Hematopoietic multipotent progenitor cell (in vitro differentiated cells): ENCODE data around the gene FANCM. TPM values are rescaled to one million over a fixed set of nuclear protein-coding genes. Genes with fewer than 3 reads are reported as not detected.

Source experiments
- DNase-seq, 3 donors: peaks; one replicate each; pipeline ENCODE4 v3.0.0-alpha.2; 2011 to 2015; ENCODE audit warnings: low read depth in 2 of 3, low spot score in 2 of 3
- total RNA-seq: library from RNA; depleted of rRNA; stranded (reverse); fragments of >200 nt; gene quantifications from one replicate; pipeline ENCODE4 v1.2.3, GENCODE V29; 2012

FANCM gene
- total RNA-seq = 8.6 TPM

- DNase-seq = peak; percentile 76 to 98 (median 95)
These were observed at the start of gene FANCM for GRCh38 chr14:45135659-45136395. Gene FANCM (plus strand): TSS chr14:45135930. CDS start chr14:45136032, 102 bp downstream.

- no peak for DNase-seq
These were observed 45.9 kb upstream of the FANCM start for GRCh38 chr14:45089813-45090212.

GRCh38 chr14:45091710-45092109 is 44.0 kb upstream of the FANCM start:
- DNase-seq = no peak

GRCh38 chr14:45094275-45094674 is 41.5 kb upstream of the FANCM start:
- DNase-seq = no peak

GRCh38 chr14:45095143-45095542 is 40.6 kb upstream of the FANCM start:
- DNase-seq = no peak

GRCh38 chr14:45096218-45096617 is 39.5 kb upstream of the FANCM start:
- DNase-seq = no peak

- DNase-seq = no peak
These were observed 31.9 kb upstream of the FANCM start for GRCh38 chr14:45103806-45104205.

- no peak for DNase-seq
These were observed 31.2 kb upstream of the FANCM start for GRCh38 chr14:45104561-45104960.

- peak in 1 of 3 donors; percentile 16 for DNase-seq
These were observed 22.6 kb upstream of the FANCM start for GRCh38 chr14:45112896-45113781.

GRCh38 chr14:45114327-45114726 is 21.4 kb upstream of the FANCM start:
- DNase-seq = no peak

- DNase-seq = no peak
These were observed 17.1 kb upstream of the FANCM start for GRCh38 chr14:45118594-45118993.

- no peak for DNase-seq
These were observed 15.6 kb upstream of the FANCM start for GRCh38 chr14:45120096-45120495.

GRCh38 chr14:45123271-45123670 is 12.5 kb upstream of the FANCM start:
- DNase-seq = no peak

- DNase-seq = no peak
These were observed 10.0 kb upstream of the FANCM start for GRCh38 chr14:45125754-45126153.

GRCh38 chr14:45128963-45129629 is 6.6 kb upstream of the FANCM start:
- DNase-seq = no peak

GRCh38 chr14:45133683-45134050 is 2.1 kb upstream of the FANCM start:
- peak in 1 of 3 donors; percentile 2 for DNase-seq

- peak; percentile 84 to 99 (median 99) for DNase-seq
These were observed 1.4 kb upstream of the FANCM start, which contains the start of gene FKBP3 for GRCh38 chr14:45134051-45134958. Gene FKBP3 (minus strand): TSS chr14:45134481. CDS start chr14:45134456, 25 bp downstream.

- DNase-seq = peak in 1 of 3 donors; percentile 17
These were observed 574 bp upstream of the FANCM start for GRCh38 chr14:45135156-45135555.

- no peak for DNase-seq
These were observed 669 bp downstream of the FANCM start for GRCh38 chr14:45136399-45136798.

- no peak for DNase-seq
These were observed 5.0 kb downstream of the FANCM start for GRCh38 chr14:45140661-45141187.
